OCI-LY1 (cell line): Measurements from ENCODE around the gene MRTFA.

ENCODE experiments used
- H2AFZ ChIP-seq: fragments of 200-600 bp; sonication (generic), shearing (Covaris generic); 2 replicates; pipeline ENCODE4 v1.6.0; 2014; ENCODE audit warnings: antibody characterized with exemption, mild to moderate bottlenecking, low read length
- H3F3A ChIP-seq: fragments of 200-600 bp; sonication (generic), shearing (Covaris generic); 2 replicates; pipeline ENCODE4 v1.6.0; 2014; ENCODE audit warnings: mild to moderate bottlenecking, antibody characterized with exemption, low read length, moderate library complexity; ENCODE audit not compliant: insufficient read depth
- H3K27ac ChIP-seq: fragments of 200-600 bp; sonication (generic); 2 replicates; pipeline ENCODE4 v1.5.1; 2014; ENCODE audit warnings: low read length, mixed run types, mild to moderate bottlenecking, low read depth; ENCODE audit not compliant: poor library complexity, severe bottlenecking
- H3K27me3 ChIP-seq: fragments of 200-600 bp; sonication (generic); 2 replicates; pipeline ENCODE4 v1.6.0; 2014; ENCODE audit warnings: antibody characterized with exemption, mild to moderate bottlenecking, low read length, moderate library complexity; ENCODE audit not compliant: insufficient read depth
- H3K36me3 ChIP-seq: fragments of 200-600 bp; sonication (generic); 2 replicates; pipeline ENCODE4 v1.6.1; 2014; ENCODE audit warnings: mild to moderate bottlenecking, antibody characterized with exemption, low read length, moderate library complexity, mixed read lengths; ENCODE audit not compliant: insufficient read depth
- H3K4me1 ChIP-seq: fragments of 200-600 bp; sonication (generic); 2 replicates; pipeline ENCODE4 v1.5.1; 2014; ENCODE audit warnings: mild to moderate bottlenecking, low read length, moderate library complexity; ENCODE audit not compliant: insufficient read depth, severe bottlenecking
- H3K4me2 ChIP-seq: fragments of 200-600 bp; sonication (generic), shearing (Covaris generic); 2 replicates; pipeline ENCODE4 v1.6.1; 2014; ENCODE audit warnings: low read length
- H3K4me3 ChIP-seq: fragments of 200-600 bp; sonication (generic); 2 replicates; pipeline ENCODE4 v1.5.1; 2014; ENCODE audit warnings: low read length, low read depth, mild to moderate bottlenecking, mixed read lengths; ENCODE audit not compliant: poor library complexity, severe bottlenecking
- H3K79me2 ChIP-seq: fragments of 200-600 bp; shearing (Covaris generic); 2 replicates; pipeline ENCODE4 v1.6.1; 2016; ENCODE audit warnings: mixed run types, low read length, mixed read lengths; ENCODE audit not compliant: insufficient read depth
- H3K9ac ChIP-seq: fragments of 200-600 bp; sonication (generic), shearing (Covaris generic); 2 replicates; pipeline ENCODE4 v1.6.1; 2014; ENCODE audit warnings: mild to moderate bottlenecking, low read length, mixed read lengths
- H3K9me2 ChIP-seq: fragments of 200-600 bp; sonication (generic), shearing (Covaris generic); 2 replicates; pipeline ENCODE4 v1.6.1; 2014; ENCODE audit warnings: low read depth, mild to moderate bottlenecking, low read length, mixed read lengths
- H3K9me3 ChIP-seq: fragments of 200-600 bp; shearing (Covaris generic); 2 replicates; pipeline ENCODE4 v1.6.1; 2014; ENCODE audit warnings: low read length, mixed read lengths
- H4K20me1 ChIP-seq: fragments of 200-600 bp; sonication (generic), shearing (Covaris generic); 2 replicates; pipeline ENCODE4 v1.6.0; 2016; ENCODE audit warnings: mild to moderate bottlenecking, low read length; ENCODE audit not compliant: insufficient read depth
- CTCF ChIP-seq: fragments of 200-600 bp; sonication (generic), shearing (Covaris generic); IDR thresholded peaks from 2 replicates; pipeline ENCODE4 v1.5.1; 2017; ENCODE audit warnings: mild to moderate bottlenecking, antibody characterized with exemption, low read length, moderate library complexity, mixed read lengths
- EZH2 ChIP-seq: fragments of 200-600 bp; sonication (generic), shearing (Covaris generic); IDR thresholded peaks from 2 replicates; pipeline ENCODE4 v1.8.0; 2017; ENCODE audit warnings: borderline replicate concordance, mixed run types, mild to moderate bottlenecking, antibody characterized with exemption, low read length, moderate library complexity, mixed read lengths

MRTFA gene

GRCh38 chr22:40414311-40414710, 222.2 kb downstream of the MRTFA start:
- TF ChIP-seq EZH2 (no peak), CTCF (no peak)
- Histone ChIP-seq H3K36me3 (peaks cover 56% of the 10 kb centered on the region), H3K4me3 (peak overlapping the region; percentile 45), H4K20me1 (no peaks in the 10 kb centered on the region), H2AFZ (no peak overlapping the region), H3K9ac (peak overlapping the region; percentile 76), H3K9me3 (no peaks in the 10 kb centered on the region), H3K27ac (peak overlapping the region; percentile 100), H3K79me2 (no peaks in the 10 kb centered on the region), H3K4me2 (peak overlapping the region; percentile 75), H3K4me1 (peaks cover 74% of the 10 kb centered on the region), H3K9me2 (no peaks in the 10 kb centered on the region), H3K27me3 (no peaks in the 10 kb centered on the region), H3F3A (peaks cover 16% of the 10 kb centered on the region; the same call in 1 of the 2 replicates)

GRCh38 chr22:40413873-40414272, 222.6 kb downstream of the MRTFA start:
- Histone ChIP-seq H3K4me3 (peak overlapping the region; percentile 45), H3F3A (peaks cover 16% of the 10 kb centered on the region; the same call in 1 of the 2 replicates), H4K20me1 (no peaks in the 10 kb centered on the region), H2AFZ (no peak overlapping the region), H3K27me3 (no peaks in the 10 kb centered on the region), H3K9me2 (no peaks in the 10 kb centered on the region), H3K27ac (peak overlapping the region; percentile 100), H3K4me2 (peak overlapping the region; percentile 75), H3K4me1 (peaks cover 70% of the 10 kb centered on the region), H3K36me3 (peaks cover 57% of the 10 kb centered on the region), H3K9ac (peak overlapping the region; percentile 76), H3K9me3 (no peaks in the 10 kb centered on the region), H3K79me2 (no peaks in the 10 kb centered on the region)
- TF ChIP-seq EZH2: no peak
- TF ChIP-seq CTCF: no peak

- H3K4me1 ChIP-seq: peaks cover 56% of the 10 kb centered on the region
- H3K79me2 ChIP-seq: no peaks in the 10 kb centered on the region
- H3K9me2 ChIP-seq: no peaks in the 10 kb centered on the region
- no peak overlapping the region for H3K4me3 ChIP-seq
- H3K27ac ChIP-seq: peak overlapping the region; percentile 100
- peaks cover 62% of the 10 kb centered on the region for H3K36me3 ChIP-seq
- H3K9ac ChIP-seq: no peak overlapping the region
- H4K20me1 ChIP-seq: no peaks in the 10 kb centered on the region
- H3K9me3 ChIP-seq: no peaks in the 10 kb centered on the region
- H3K27me3 ChIP-seq: no peaks in the 10 kb centered on the region
- TF ChIP-seq EZH2 (no peak), CTCF (no peak)
- no peak overlapping the region for H2AFZ ChIP-seq
- H3K4me2 ChIP-seq: peak overlapping the region; percentile 11; the same call in 1 of the 2 replicates
- H3F3A ChIP-seq: peaks cover 16% of the 10 kb centered on the region; the same call in 1 of the 2 replicates
Measured at GRCh38 chr22:40412441-40412840, 224.1 kb downstream of the MRTFA start.
